Fibroblast of skin of left biceps (primary cell): ENCODE results near the gene CNTN4.
"Not testable (repeated sequence)": the region's sequence is repeated elsewhere in the genome, so short reads cannot be mapped to it uniquely, and the experiment has no call there.

ENCODE experiments used
- DNase-seq, 2 experiments: peaks; one replicate each; pipeline ENCODE4 v3.0.0-alpha.2; 2013; ENCODE audit warnings: low read depth in 2 of 2

Gene CNTN4

DNA sequence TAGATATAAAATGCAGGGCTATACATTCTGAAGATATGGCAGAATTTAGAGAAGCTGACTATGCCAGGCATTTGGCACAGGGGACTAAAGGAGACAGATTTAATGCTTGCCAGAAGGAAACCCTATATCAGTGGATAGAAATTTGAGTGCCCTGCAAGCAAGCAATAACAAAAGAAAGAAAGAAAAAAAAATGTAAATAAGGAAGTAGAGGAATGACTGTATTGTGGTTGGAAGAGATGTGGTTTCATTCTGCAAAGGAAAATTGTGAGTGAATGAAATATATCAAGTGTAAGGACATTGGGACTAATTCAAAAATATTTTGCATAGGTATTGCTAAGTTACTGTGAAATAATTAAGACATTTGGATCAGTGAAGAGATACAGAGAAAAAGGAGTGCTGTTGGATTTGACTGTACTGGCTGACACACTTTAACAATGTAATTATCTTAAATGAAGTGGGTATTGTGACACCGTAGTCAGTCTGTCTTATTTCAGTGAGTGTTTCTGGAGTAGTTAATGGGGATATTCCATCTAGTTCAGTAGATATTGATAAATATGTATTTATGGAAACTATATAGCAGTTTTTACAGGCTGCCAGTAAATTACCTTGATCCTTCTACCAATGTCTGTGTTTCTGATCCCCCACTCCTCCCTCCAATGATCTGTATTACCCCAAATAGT, 418.2 kb downstream of the CNTN4 start:
- no peak for DNase-seq

DNA sequence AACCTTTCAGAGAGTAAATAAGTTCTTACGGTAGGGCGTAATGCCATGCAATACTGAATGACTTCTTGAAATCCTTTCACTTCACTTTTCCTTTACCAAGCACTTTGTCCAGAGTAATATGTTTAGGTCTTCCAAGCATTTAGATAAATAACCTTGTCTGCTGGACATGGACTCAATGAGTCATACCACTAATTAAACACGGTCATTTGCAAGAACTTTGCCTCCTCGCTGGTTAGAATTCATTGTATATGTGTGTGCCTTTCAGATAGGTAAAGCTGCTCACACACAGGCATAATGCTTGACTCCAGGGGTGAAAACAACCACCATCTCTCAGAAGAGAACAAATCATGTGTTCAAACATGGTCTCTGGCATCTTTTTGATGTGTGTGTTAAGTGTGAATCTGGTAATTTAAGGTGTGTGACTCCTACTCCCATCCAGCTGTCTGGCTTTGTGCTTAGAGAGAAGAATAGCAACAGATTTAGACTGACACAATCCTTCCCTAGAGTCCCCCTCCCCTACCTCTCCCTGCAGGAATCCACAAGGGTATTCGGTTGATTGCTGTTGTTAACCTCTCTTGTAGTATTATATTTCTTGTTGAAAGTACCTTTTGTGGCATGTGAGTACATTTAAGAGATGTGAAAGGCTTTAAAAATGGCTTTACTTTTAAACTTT, 419.0 kb downstream of the CNTN4 start:
- DNase-seq: no peak

DNA sequence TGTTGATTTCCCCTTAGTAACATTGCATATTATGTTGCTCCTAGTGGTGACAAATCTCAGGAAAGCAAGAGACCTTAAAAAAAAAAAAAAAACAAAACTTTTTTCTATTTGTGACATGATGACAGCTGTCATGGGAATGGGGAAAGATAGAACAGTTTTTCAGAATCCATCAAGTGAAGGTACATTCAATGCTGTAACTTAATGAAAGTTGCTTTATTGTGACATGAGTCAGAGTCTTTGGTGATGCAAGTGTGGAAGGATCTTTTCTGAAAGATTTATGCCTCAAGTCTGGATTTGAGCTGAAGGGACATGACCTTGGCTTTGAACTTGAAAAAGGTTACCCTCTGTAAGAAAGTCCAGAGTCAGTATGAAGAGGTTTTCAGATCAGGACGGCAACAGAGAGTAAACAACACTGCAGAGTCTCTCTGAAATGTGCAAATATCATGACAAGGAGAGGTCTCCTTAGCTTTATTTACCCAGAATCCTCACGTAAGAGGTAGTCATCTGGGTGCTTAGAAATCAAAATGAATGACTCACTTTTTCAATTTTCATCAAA, 424.7 kb downstream of the CNTN4 start:
- DNase-seq: no peak

DNA sequence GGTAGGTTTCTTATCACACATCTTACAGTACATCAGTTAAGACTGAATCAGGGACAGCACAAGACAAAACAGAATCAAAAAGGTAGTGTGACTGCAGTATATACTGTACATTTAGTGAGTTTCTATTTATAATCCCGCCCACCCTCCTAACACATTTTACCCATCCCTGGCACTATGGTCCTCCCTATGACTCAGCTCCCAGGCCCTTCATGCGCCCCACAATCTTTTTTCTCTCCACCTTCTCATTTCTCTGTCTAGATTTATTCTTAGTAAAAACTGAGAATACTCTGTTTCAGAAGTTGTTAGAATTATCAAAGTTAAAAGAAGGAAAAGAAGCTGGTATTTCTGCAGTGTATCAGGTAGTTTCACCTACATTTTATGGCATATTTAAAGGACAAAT, 427.3 kb downstream of the CNTN4 start:
- no peak for DNase-seq

DNA sequence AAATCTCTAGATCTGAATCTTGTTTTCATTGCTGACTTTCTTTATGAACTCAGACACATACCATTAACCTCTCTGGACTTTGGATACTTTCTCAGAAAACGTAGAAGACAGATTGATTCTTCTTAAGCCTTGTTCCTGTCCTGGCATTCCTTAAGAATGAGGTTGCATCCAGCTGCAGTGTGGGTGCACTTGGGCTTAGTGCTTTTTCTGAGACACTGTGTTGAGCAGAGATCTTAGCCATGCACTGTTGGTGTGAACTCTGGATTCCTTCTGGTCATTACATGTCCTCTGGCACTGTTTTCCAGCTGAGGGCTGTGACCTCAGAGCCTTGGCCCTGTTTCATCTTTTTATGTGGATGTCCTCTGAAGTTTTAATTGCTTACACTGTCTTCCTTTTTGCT, 428.3 kb downstream of the CNTN4 start:
- DNase-seq: no peak

DNA sequence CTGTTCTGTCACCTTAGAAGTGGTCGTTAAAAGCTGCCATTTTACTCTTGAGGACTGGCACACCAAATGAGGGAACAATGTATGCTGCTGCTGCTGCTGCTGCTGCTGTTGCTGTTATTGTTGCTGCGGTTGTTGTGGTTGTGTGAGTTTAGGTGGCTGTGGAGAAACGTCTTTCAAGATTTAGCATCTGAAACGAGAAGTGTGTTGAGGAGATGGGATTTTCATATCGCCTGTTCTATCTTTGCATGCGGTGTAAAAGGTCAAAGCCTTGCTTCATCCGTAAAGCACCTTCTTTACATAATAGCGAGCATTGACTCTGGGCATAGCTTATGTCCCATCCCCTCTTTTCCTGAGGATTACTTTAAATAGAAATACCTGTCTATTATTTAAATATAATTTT, 428.7 kb downstream of the CNTN4 start:
- DNase-seq: not testable (repeated sequence)

DNA sequence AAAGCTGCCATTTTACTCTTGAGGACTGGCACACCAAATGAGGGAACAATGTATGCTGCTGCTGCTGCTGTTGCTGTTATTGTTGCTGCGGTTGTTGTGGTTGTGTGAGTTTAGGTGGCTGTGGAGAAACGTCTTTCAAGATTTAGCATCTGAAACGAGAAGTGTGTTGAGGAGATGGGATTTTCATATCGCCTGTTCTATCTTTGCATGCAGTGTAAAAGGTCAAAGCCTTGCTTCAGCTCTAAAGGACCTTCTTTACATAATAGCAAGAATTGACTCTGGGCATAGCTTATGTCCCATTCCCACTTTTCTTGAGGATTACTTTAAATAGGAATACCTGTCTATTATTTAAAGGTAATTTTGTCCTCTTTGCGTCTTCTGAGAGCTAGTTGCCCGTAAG, 436.1 kb downstream of the CNTN4 start:
- DNase-seq: not testable (repeated sequence)

DNA sequence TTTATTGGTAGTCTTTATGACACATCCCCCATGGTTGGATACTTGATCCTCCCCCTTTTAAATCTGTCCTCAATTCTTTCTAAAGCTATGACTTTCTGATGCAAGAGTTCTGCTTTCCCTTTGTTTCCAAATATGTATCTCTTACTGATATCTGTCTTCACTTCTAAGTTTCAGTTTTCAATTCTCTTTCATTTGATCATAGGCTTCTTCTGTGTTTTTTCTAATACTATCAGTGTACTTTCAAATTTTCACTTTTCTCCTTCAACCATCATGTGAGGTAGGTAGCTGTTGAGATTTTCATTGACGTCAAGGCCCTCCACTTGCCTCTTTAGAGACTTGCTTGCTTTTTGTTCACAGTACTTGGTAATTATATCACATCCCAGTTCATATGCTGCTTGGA, 436.5 kb downstream of the CNTN4 start:
- no peak for DNase-seq

DNA sequence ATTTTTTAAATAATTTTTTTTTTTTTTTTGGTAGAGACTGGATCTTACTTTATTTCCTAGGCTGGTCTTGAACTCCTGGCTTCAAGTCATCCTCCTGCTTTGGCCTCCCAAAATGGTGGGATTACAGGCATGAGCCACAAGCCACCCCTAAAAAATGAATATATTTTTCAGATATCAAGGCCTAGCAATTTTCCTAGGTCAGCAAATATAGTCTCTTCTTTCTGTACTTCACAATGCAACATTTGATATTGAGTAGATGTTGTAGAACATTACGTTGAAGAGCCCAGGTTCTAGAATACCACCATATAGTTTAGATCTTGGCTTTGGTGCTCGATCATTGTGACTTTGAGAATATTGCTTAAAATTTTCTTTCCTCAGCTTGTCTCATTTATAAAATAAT, 437.9 kb downstream of the CNTN4 start:
- DNase-seq: no peak

DNA sequence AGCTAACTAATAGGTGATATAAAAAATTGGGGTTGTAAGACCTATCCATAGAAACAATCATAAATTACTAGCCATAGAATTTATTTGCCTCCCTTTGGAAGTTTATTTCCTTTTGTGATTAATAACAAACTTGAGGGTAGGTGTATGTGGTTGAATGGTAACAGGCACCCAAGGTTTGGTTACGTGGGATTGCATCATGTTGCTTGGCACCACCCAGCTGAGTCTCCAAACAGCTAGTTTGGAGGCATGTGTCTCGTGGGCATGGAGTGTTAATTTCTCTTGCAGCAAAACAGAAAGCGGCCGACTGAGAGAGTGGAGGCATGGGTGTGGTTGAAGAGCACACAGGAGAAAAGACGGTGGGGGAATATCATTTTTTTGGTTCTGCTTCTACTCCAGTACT, 441.4 kb downstream of the CNTN4 start:
- DNase-seq: no peak

DNA sequence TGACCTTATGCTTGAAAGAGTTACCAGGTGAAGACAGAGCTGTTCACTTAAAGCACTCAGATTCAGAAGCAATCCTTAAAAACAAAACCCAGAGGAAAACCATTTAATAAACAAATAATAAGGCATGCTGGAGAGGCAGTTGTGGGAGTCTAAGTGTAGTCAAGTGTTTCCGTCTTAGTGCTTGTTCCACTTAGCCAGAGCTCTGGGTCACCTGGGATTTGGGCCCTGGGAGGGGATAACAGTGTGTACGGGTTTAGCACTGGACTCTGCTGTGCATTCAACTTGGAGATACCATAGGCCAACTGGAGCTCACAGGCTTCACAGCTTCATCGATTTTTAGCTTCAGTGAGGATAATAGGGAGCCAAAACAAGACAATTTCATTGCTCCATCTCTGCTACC, 444.6 kb downstream of the CNTN4 start:
- no peak for DNase-seq

DNA sequence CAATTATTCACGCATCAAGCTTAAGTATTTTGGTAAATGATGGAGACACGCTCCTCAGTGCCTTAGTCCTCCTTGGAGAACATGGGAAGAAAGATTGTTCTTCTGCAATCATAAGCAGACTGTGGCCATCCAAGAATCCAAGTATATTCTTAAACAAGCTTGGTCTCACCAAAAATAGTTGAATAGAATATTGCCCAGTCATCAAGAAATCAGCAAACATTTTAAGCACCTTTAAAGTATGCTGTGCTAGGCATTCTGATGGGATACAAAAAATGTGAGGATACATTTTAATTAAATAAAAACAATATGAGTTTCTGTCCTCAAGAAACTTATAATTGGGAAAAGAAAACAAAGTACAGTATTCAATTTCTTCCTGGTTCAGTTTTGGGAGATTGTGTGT, 445.5 kb downstream of the CNTN4 start:
- no peak for DNase-seq

DNA sequence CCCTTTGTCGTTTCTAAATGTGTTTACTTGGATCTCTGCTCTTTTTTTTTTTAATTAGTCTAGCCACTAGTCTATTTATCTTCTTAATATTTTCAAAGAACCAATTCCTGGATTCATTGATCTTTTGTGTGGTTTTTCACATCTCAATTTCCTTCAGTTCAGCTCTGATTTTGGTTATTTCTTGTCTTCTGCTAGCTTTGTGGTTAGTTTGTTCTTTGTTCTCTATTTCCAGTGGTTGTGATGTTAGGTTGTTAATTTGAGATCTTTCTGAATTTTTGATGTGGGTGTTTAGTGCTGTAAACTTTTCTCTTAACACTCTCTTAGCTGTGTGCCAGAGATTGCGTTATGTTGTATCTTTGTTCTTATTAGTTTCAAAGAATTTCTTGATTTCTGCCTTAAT, 446.1 kb downstream of the CNTN4 start:
- no peak for DNase-seq

DNA sequence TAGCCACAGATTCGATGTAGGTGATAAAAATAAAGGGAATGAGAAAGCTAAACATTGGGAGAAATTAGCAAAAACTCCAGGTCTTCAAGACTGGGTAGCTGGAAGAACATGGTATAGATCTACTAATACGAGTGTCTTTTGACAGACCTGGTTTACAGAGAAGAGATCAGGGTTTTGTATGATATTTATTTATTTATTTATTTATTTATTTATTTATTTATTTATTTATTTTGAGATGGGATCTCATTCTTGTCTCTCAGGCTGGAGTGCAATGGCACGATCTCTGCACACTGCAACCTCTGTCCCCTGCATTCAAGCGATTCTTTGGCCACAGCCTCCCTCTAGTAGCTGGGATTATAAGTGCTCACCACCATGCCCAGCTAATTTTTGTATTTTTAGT, 448.4 kb downstream of the CNTN4 start:
- DNase-seq: no peak

DNA sequence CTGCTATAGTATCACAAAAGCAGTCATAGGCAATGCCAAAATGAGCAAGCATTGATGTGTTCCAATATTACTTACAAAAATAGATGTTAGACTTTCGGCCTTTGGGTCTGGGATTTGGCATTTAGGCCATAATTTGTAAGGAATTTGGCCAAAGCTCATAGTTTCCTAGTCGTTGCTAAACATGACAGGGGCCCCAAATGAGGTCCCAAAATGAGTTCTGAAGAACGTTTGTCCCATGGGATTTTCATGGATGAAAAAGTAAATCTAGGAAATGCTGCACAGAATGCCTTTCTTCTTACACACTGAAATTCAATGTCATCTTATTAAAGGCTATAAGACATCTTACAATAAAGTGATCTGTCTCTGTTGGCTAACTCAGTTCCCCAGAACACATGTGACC, 456.0 kb downstream of the CNTN4 start:
- DNase-seq: no peak

DNA sequence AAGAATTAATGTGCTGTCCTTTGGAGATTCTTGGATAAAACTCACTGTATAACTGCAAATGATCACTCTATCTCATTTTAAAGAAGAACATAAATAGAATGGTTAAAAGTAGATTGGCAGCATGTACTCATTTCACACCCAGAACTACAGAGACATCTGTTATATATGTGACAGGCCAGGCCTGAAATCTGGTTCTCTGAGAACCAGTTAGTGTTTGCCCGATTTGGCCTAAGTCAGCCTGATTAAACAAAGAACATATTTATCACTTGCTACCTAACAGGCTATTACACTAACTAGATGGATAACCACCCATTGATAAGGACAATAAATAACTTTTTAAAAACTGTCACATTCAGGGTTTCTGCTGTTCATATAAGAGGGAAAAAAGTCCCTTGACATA, 460.1 kb downstream of the CNTN4 start:
- DNase-seq: no peak

DNA sequence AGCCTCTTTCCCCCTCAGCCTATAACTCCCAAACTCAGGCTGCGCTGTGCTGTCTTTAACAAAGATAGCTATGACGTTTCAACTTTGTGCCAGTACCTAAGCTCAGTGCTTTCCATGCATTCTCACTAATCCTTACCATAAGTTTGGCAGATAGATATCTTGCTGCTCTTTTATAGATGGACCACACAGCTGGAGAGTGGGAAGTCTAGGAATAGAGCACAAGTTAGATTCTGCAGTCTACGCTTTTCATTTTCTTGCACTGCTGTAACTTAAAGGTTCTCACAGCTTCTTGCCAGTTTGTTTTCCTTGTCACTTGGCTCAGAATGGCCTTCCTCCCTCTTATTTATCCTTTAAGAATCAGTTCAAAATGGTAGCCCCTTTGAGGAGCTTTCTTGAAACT, 468.8 kb downstream of the CNTN4 start:
- DNase-seq: no peak

DNA sequence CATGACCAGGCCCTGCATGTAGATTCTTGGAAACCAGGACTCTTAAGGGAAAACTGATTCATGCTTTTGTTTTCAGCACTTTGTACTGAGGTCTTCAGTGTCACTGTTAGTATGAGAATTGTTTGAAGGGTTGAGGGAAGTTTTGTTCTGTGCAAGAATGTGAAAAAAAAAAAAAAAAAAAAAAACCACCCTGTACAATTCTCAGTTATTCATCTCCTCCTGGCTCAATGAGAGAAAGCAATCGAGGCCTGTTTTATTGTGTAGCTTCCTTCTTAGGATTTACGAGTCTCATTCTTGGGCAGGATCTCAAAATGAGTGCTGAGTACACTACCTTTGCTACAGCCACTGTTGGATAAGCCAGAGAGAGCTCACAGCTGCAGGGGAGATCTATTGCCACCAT, 469.5 kb downstream of the CNTN4 start:
- DNase-seq: no peak

DNA sequence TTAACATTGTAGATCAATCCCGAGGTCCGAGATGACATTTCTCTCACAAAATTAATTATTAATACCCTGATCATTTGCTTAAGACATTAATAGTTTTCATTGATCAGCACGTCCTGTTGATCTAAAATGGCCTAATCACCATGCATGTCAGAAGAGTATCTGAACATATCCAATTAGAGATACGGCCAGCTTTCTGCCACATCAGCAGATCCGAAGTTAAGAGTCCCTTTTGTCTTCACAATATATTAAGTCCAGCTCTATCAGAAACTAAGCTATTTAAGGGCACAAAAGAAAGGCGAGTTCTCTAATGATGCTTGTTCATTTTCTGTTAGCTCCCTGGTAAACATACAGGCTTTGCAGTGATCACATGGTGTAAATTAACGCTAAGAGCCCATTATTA, 470.3 kb downstream of the CNTN4 start:
- no peak for DNase-seq

DNA sequence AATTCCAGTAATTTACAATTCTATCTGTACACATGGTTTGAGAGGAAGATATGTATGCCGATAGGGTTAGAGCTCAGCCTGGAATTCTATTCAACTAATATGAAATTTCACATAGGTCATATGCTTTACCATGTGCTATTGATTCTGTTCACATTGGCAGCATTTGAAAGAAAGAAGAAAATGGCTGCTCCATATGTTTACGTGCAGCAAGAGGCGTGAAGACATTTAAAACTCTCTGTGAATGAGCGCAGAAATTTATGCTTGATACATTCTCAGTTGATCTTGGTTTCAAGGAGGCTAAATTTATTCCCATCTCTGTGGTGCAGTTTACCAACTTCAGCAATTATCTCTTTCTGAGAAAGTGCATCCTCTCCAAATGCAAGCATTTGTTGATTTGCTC, 478.9 kb downstream of the CNTN4 start:
- DNase-seq: no peak

DNA sequence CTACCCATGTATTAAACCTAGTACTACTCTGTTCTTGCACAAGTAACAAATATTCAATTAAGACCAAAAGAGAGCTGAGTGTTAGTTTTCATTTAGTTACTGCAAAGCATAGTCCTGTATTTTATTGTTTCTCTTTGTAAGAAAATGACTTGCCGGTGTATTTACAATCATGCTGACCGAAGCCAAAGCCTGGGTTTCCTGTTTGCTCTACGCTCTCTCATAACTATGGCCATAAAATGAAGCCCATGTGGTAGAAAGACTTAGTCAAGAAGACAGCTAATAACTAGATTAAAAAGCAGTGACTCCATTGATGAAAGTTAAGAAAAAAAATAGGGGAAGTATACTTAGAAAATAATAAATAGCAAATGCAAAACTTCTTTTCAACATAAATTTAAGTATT, 479.9 kb downstream of the CNTN4 start:
- DNase-seq: no peak

DNA sequence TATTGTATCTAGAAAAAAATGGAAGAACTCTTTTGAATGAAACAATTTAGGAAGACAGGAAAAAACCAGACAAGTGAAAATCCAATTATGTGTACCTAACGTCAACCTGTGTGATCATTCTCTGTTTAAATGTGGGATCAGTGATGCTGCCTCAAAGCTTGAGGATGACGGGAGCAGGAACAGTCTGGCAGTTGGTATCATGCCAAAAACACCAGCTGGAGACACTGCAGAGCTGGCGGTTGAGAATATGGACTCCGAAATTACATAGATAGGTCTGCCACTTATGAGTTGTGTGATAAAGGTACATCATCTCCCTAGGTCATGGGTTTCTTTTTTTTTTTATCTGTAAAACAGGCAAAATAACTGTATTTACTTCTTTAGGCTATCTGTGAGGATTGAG, 480.5 kb downstream of the CNTN4 start:
- DNase-seq: no peak

DNA sequence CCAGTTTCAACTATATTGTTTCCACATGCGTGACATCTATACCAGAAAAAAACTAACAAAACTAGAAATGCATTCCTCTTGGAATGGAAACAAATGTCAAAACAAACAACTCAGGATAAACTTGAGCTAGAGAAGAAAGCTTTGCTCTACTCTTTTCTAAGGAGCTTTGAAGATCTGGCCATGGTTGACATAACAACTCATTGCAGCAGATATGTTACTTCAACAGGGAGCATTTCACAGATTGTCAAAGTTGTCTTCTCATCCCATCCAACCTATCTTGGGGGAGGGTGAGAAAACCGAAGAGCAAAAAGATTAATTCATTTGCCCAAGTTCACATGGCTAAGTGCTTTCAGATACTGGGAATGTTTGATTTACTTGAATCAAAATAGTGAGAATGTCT, 484.4 kb downstream of the CNTN4 start:
- DNase-seq: no peak
